ENCODE data around the gene SMYD5.
A peak's percentile ranks its signal among the peaks of the same experiment; 100 is the strongest.

SMYD5 gene

GRCh38 chr2:73237168-73237567 lies 23.1 kb downstream of the SMYD5 start:
- H3K4me1 ChIP-seq = peaks cover 0 to 49% (median 30%) of the 10 kb centered on the region in 4 donors
- TF ChIP-seq, protein P1, sequence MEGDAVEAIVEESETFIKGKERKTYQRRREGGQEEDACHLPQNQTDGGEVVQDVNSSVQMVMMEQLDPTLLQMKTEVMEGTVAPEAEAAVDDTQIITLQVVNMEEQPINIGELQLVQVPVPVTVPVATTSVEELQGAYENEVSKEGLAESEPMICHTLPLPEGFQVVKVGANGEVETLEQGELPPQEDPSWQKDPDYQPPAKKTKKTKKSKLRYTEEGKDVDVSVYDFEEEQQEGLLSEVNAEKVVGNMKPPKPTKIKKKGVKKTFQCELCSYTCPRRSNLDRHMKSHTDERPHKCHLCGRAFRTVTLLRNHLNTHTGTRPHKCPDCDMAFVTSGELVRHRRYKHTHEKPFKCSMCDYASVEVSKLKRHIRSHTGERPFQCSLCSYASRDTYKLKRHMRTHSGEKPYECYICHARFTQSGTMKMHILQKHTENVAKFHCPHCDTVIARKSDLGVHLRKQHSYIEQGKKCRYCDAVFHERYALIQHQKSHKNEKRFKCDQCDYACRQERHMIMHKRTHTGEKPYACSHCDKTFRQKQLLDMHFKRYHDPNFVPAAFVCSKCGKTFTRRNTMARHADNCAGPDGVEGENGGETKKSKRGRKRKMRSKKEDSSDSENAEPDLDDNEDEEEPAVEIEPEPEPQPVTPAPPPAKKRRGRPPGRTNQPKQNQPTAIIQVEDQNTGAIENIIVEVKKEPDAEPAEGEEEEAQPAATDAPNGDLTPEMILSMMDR (IDR thresholded peaks at IDR 0.05) = no peak
- no peak overlapping the region for H3K4me3 ChIP-seq
- no peaks in the 10 kb centered on the region for H3K9me3 ChIP-seq
- no peaks in the 10 kb centered on the region for H3K27me3 ChIP-seq
- intact Hi-C loops (cut with DNase I; ENCODE audit: low total_unique reads) = loop anchor here (10.0 kb wide), 1 partner anchor 148 kb away; the partner anchor contains the start of gene ALMS1
- H3K36me3 ChIP-seq = peaks cover 15 to 35% (median 26%) of the 10 kb centered on the region in 3 donors
- H3K27ac ChIP-seq = no peak overlapping the region
- no peak for DNase-seq

DNA sequence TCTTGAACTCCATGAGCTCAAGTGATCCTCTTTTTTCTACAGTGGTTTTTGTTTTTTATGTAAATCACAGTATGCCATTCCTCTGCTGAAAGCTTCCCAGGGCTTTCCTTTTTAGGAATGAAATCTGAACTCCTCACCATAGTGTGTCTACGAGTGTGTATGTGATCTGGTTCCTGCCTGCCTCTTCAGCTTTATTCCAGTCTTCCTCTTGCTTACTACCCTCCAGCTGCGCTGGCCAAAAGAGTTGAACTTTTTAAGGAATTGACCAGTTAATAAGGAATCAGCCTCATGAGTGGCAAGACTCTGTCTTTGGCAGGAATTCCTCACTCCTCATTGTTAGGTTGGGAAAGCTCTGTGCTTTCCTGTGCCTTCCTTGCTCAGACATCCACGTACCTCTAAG lies 24.1 kb downstream of the SMYD5 start:
- peaks cover 0 to 42% (median 24%) of the 10 kb centered on the region in 4 donors for H3K4me1 ChIP-seq
- intact Hi-C loops (cut with DNase I; ENCODE audit: low total_unique reads) = loop anchor here (10.0 kb wide), 1 partner anchor 147 kb away; the partner anchor contains the start of gene ALMS1

DNA sequence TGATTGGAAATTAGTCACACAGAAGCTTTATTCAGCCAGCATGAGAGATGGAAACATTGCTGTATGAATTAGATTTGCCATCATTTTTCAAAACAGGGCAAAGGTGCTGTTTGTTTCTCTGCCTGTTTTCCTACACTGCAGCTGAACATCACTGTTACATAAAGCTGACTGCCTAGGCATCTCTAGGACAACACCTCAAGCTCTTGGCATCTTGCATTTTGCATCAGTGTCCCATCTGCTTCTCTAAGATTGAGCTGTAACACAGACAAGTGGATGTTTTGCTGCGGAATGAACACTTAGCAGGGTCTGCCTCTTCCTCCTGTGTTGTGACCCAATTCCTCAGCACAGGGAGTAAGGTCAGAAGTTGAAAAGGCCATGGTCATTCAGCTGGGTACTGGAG lies 24.9 kb downstream of the SMYD5 start:
- intact Hi-C loops (cut with DNase I; ENCODE audit: low total_unique reads) = loop anchor here (10.0 kb wide), 1 partner anchor 146 kb away; the partner anchor contains the start of gene ALMS1
- no peaks in the 10 kb centered on the region for H3K27me3 ChIP-seq
- DNase-seq = peak in 1 of 2 donors; percentile 5
- H3K4me3 ChIP-seq = no peak overlapping the region
- no peak overlapping the region for H3K27ac ChIP-seq
- peaks cover 29 to 53% (median 43%) of the 10 kb centered on the region in 3 donors for H3K36me3 ChIP-seq
- TF ChIP-seq, protein P1 (IDR thresholded peaks at IDR 0.05) = no peak
- no peaks in the 10 kb centered on the region for H3K9me3 ChIP-seq
- H3K4me1 ChIP-seq = peaks cover 0 to 42% (median 24%) of the 10 kb centered on the region in 4 donors

More for the DNA sequence above, 24.1 kb downstream of the SMYD5 start:
- DNase-seq = no peak
- Histone ChIP-seq H3K27me3 (no peaks in the 10 kb centered on the region), H3K4me3 (no peak overlapping the region), H3K27ac (no peak overlapping the region), H3K36me3 (peaks cover 22 to 45% (median 35%) of the 10 kb centered on the region in 3 donors), H3K9me3 (no peaks in the 10 kb centered on the region)
- TF ChIP-seq, protein P1 (IDR thresholded peaks at IDR 0.05) = no peak

DNA sequence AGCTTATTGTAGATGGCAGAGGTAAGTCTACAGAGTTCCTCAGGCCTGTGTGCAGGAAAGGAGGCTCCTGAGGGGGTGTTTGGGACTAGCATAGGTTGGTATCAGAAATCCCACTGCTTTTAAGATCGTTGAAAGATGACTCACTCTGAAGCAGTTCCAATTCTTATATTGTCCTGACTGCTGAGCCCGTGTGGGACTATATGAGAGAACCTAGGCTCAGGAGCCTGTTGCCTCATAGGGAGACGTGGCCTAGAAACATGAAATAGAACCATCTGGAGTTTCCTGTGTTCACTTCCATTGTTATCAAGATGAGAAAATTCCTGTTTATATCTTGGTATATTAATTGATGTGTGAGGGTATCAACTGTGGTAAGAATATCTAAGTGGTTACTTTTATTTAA lies 25.7 kb downstream of the SMYD5 start:
- peak in 1 of 2 donors; percentile 16 for DNase-seq
- H3K4me1 ChIP-seq = peaks cover 0 to 41% (median 23%) of the 10 kb centered on the region in 4 donors
- H3K4me3 ChIP-seq = no peak overlapping the region
- TF ChIP-seq, protein P1 (IDR thresholded peaks at IDR 0.05) = no peak
- no peaks in the 10 kb centered on the region for H3K9me3 ChIP-seq
- intact Hi-C loops (cut with DNase I; ENCODE audit: low total_unique reads) = loop anchor here (10.0 kb wide), 1 partner anchor 145 kb away; the partner anchor contains the start of gene ALMS1
- peaks cover 37 to 61% (median 51%) of the 10 kb centered on the region in 3 donors for H3K36me3 ChIP-seq
- H3K27ac ChIP-seq = no peak overlapping the region
- H3K27me3 ChIP-seq = no peaks in the 10 kb centered on the region

GRCh38 chr2:73243884-73244570 lies 30.0 kb downstream of the SMYD5 start:
- Histone ChIP-seq H3K4me1 (peaks cover 0 to 6% (median 0%) of the 10 kb centered on the region in 4 donors), H3K27me3 (no peaks in the 10 kb centered on the region), H3K36me3 (peaks cover 74 to 99% (median 90%) of the 10 kb centered on the region in 3 donors), H3K4me3 (no peak overlapping the region), H3K9me3 (no peaks in the 10 kb centered on the region), H3K27ac (no peak overlapping the region)
- DNase-seq = no peak
- TF ChIP-seq, protein P1 (IDR thresholded peaks at IDR 0.05) = no peak
- intact Hi-C loops (cut with DNase I; ENCODE audit: low total_unique reads) = no loop called here
